Activated CD8-positive, alpha-beta memory T cell treated with anti-CD3 and anti-CD28 coated beads for 4 hours (primary cell): Measurements from ENCODE around the gene OSBP2.
"Not testable (repeated sequence)": the region's sequence is repeated elsewhere in the genome, so short reads cannot be mapped to it uniquely, and the experiment has no call there.

Experiments
- DNase-seq, 2 donors: peaks; one replicate each; pipeline ENCODE4 v3.0.0-alpha.2; 2020; ENCODE audit warnings: low read depth in 2 of 2

Gene OSBP2

GRCh38 chr22:30676565-30676964 is 18.1 kb upstream of the OSBP2 start:
- DNase-seq: not testable (repeated sequence)

GRCh38 chr22:30679895-30680690 is 14.6 kb upstream of the OSBP2 start:
- not testable (repeated sequence) for DNase-seq

GRCh38 chr22:30680991-30681770 is 13.5 kb upstream of the OSBP2 start:
- no peak for DNase-seq

GRCh38 chr22:30681831-30682230 is 12.8 kb upstream of the OSBP2 start:
- DNase-seq: no peak

GRCh38 chr22:30685178-30685577 is 9.5 kb upstream of the OSBP2 start:
- no peak for DNase-seq

GRCh38 chr22:30687358-30687757 is 7.3 kb upstream of the OSBP2 start:
- no peak for DNase-seq

GRCh38 chr22:30689622-30690021 is 5.1 kb upstream of the OSBP2 start:
- DNase-seq: no peak

GRCh38 chr22:30691204-30691603 is 3.5 kb upstream of the OSBP2 start:
- DNase-seq: no peak

GRCh38 chr22:30694171-30694639 is 469 bp upstream of the OSBP2 start:
- DNase-seq: peak; percentile 5 to 20

GRCh38 chr22:30695351-30695851 is 727 bp downstream of the OSBP2 start:
- no peak for DNase-seq

- DNase-seq: no peak
These were observed 1.4 kb downstream of the OSBP2 start for GRCh38 chr22:30695871-30696655.

GRCh38 chr22:30697975-30698374 is 3.3 kb downstream of the OSBP2 start:
- no peak for DNase-seq

GRCh38 chr22:30701872-30702271 is 7.2 kb downstream of the OSBP2 start:
- DNase-seq: no peak

GRCh38 chr22:30702856-30703255 is 8.2 kb downstream of the OSBP2 start:
- DNase-seq: no peak

- DNase-seq: no peak
These were observed 10.3 kb downstream of the OSBP2 start for GRCh38 chr22:30704978-30705377.

- DNase-seq: no peak
These were observed 11.3 kb downstream of the OSBP2 start for GRCh38 chr22:30705710-30706651.

GRCh38 chr22:30709980-30710379 is 15.3 kb downstream of the OSBP2 start:
- not testable (repeated sequence) for DNase-seq

- DNase-seq: no peak
These were observed 17.4 kb downstream of the OSBP2 start for GRCh38 chr22:30712094-30712493.

GRCh38 chr22:30714062-30714461 is 19.4 kb downstream of the OSBP2 start:
- DNase-seq: no peak

- no peak for DNase-seq
These were observed 22.8 kb downstream of the OSBP2 start for GRCh38 chr22:30717331-30717921.
